Common myeloid progenitor, CD34-positive (primary cell): ENCODE measurements around the gene STX5.

Source experiments
- CTCF ChIA-PET: fragments of 350-600 bp; sonication (Branson Sonifier 250); formaldehyde crosslinking; loops from one replicate; lab custom pipeline; 2021; ENCODE audit warnings: antibody characterized with exemption; lab: Charles Lee
- POLR2A ChIA-PET: fragments of 350-600 bp; sonication (Branson Sonifier 250); formaldehyde crosslinking; loops from one replicate; lab custom pipeline; 2021; ENCODE audit warnings: antibody characterized with exemption; lab: Charles Lee
- DNase-seq, 3 donors: peaks; one replicate each; pipeline versions ENCODE4 v3.0.0 to v3.0.0-alpha.2; 2013
- H3K27ac ChIP-seq, 2 experiments: 1 replicate in 1 of 2; 2 replicates in 1 of 2; pipeline ENCODE4 v1.7.0; 2013; ENCODE audit warnings: inconsistent platforms in 2 of 2, low read length in 2 of 2, mild to moderate bottlenecking in 2 of 2, low read depth in 1 of 2, moderate library complexity in 1 of 2; ENCODE audit not compliant: severe bottlenecking in 2 of 2, insufficient read depth in 1 of 2, poor library complexity in 1 of 2
- H3K27me3 ChIP-seq, 5 experiments: replicated peaks in 2 of 5; 1 replicate in 3 of 5; 2 replicates in 2 of 5; pipeline versions ENCODE4 v1.6.1 to v1.7.0; 2013; ENCODE audit warnings: low read length in 4 of 5, mild to moderate bottlenecking in 2 of 5, moderate library complexity in 2 of 5, inconsistent platforms in 1 of 5; ENCODE audit not compliant: insufficient read depth in 5 of 5, control insufficient read depth in 4 of 5
- H3K36me3 ChIP-seq, 4 experiments: 1 replicate in 2 of 4; 2 replicates in 2 of 4; pipeline versions ENCODE4 v1.6.1 to v1.7.0; 2013; ENCODE audit warnings: low read length in 3 of 4, control low read depth in 1 of 4, mild to moderate bottlenecking in 1 of 4; ENCODE audit not compliant: control insufficient read depth in 4 of 4, insufficient read depth in 4 of 4
- H3K4me1 ChIP-seq, 4 experiments: 1 replicate in 3 of 4; 2 replicates in 1 of 4; pipeline versions ENCODE4 v1.6.1 to v1.7.1; 2013; ENCODE audit warnings: low read length in 3 of 4, mild to moderate bottlenecking in 3 of 4, control low read depth in 1 of 4, inconsistent platforms in 1 of 4, moderate library complexity in 1 of 4; ENCODE audit not compliant: control insufficient read depth in 4 of 4, insufficient read depth in 4 of 4; ENCODE audit errors: control extremely low read depth in 1 of 4
- H3K4me3 ChIP-seq, 7 experiments: 1 replicate in 4 of 7; 2 replicates in 3 of 7; pipeline versions ENCODE4 v1.5.1 to v1.7.0; 2013; ENCODE audit warnings: mild to moderate bottlenecking in 7 of 7, low read length in 6 of 7, moderate library complexity in 6 of 7, inconsistent platforms in 2 of 7, low read depth in 2 of 7, control low read depth in 1 of 7; ENCODE audit not compliant: insufficient read depth in 4 of 7, control insufficient read depth in 1 of 7; ENCODE audit errors: extremely low read depth in 1 of 7
- H3K9me3 ChIP-seq, 5 experiments: 1 replicate in 4 of 5; 2 replicates in 1 of 5; pipeline versions ENCODE4 v1.6.1 to v1.7.1; 2013; ENCODE audit warnings: low read length in 4 of 5, mild to moderate bottlenecking in 2 of 5, inconsistent platforms in 1 of 5, low read depth in 1 of 5, moderate library complexity in 1 of 5; ENCODE audit not compliant: control insufficient read depth in 4 of 5, insufficient read depth in 2 of 5; ENCODE audit errors: control extremely low read depth in 1 of 5
- WGBS: methylation state at CpG from one replicate; pipeline ENCODE4 v1.1.5; 2013; ENCODE audit not compliant: insufficient coverage; 5-methylcytosine and 5-hydroxymethylcytosine counted together

STX5 gene

GRCh38 chr11:62810748-62811147 lies 21.1 kb downstream of the STX5 start:
- Histone ChIP-seq H3K4me1 (peaks cover 0 to 26% (median 12%) of the 10 kb centered on the region in 4 experiments), H3K27me3 (no peaks in the 10 kb centered on the region), H3K27ac (no peak overlapping the region), H3K4me3 (no peak overlapping the region), H3K36me3 (peaks cover 0 to 9% (median 3%) of the 10 kb centered on the region in 4 experiments), H3K9me3 (no peaks in the 10 kb centered on the region)
- ChIA-PET POLR2A (interaction anchor here (0.6 to 1.1 kb wide), 3 partner anchors 23 to 122 kb away, joined by 3 to 4 read pairs (median 3); no protein-coding TSS in a partner anchor), CTCF (no interaction called here)
- no peak for DNase-seq
- 38% methylated on average over 1 of the region's 1 CpG for WGBS

GRCh38 chr11:62806611-62807121 lies 25.2 kb downstream of the STX5 start:
- peaks cover 11 to 45% (median 24%) of the 10 kb centered on the region in 4 experiments for H3K4me1 ChIP-seq
- peak overlapping the region in 1 of 2 experiments; percentile 91 for H3K27ac ChIP-seq
- DNase-seq = no peak
- 84% methylated on average over 5 of the region's 5 CpGs for WGBS
- ChIA-PET CTCF (interaction anchor here (0.6 to 2.6 kb wide), 8 partner anchors 9 to 55 kb away, joined by 3 to 15 read pairs (median 6); partner anchors contain the start of genes TMEM179B and TMEM223), POLR2A (interaction anchor here (0.8 to 3.5 kb wide), 9 partner anchors 11 to 47 kb away, joined by 3 to 16 read pairs (median 6); partner anchors contain the start of genes TMEM179B and WDR74)
- H3K4me3 ChIP-seq = peak overlapping the region in 2 of 7 experiments; percentile 93 to 99
- no peaks in the 10 kb centered on the region for H3K9me3 ChIP-seq
- no peaks in the 10 kb centered on the region for H3K27me3 ChIP-seq
- peaks cover 6 to 21% (median 14%) of the 10 kb centered on the region in 4 experiments for H3K36me3 ChIP-seq

GRCh38 chr11:62805961-62806441 lies 25.9 kb downstream of the STX5 start:
- H3K9me3 ChIP-seq = no peaks in the 10 kb centered on the region
- CTCF ChIA-PET = interaction anchor here (0.6 to 2.6 kb wide), 8 partner anchors 9 to 56 kb away, joined by 3 to 15 read pairs (median 6); partner anchors contain the start of gene TMEM223
- POLR2A ChIA-PET = interaction anchor here (0.6 to 3.5 kb wide), 11 partner anchors 9 to 35 kb away, joined by 3 to 18 read pairs (median 10); partner anchors contain the start of genes STX5, TMEM179B and WDR74
- no peaks in the 10 kb centered on the region for H3K27me3 ChIP-seq
- WGBS = 62% methylated on average over 11 of the region's 12 CpGs
- peak overlapping the region in 6 of 7 experiments; percentile 55 to 99 (median 92) for H3K4me3 ChIP-seq
- H3K27ac ChIP-seq = peak overlapping the region in 1 of 2 experiments; percentile 91
- H3K4me1 ChIP-seq = peaks cover 11 to 45% (median 24%) of the 10 kb centered on the region in 4 experiments
- DNase-seq = no peak
- H3K36me3 ChIP-seq = peaks cover 13 to 28% (median 20%) of the 10 kb centered on the region in 4 experiments

GRCh38 chr11:62805076-62805892 lies 26.6 kb downstream of the STX5 start, which contains the start of gene NXF1:
Gene NXF1 (minus strand): TSS chr11:62805440. CDS start chr11:62805356, 84 bp downstream.
- Histone ChIP-seq H3K9me3 (no peaks in the 10 kb centered on the region), H3K27me3 (no peaks in the 10 kb centered on the region), H3K4me3 (peak within 1 kb of the TSS; percentile 82 to 99 (median 93)), H3K27ac (peak within 1 kb of the TSS; percentile 79 to 91), H3K36me3 (peaks cover 15 to 35% (median 27%) of the 10 kb centered on the region in 4 experiments), H3K4me1 (peaks cover 11 to 45% (median 24%) of the 10 kb centered on the region in 4 experiments)
- POLR2A ChIA-PET = interaction anchor here (0.6 to 3.5 kb wide), 16 partner anchors 8 to 133 kb away, joined by 3 to 18 read pairs (median 7); partner anchors contain the start of genes HNRNPUL2, LBHD1, STX5 and TMEM179B
- WGBS = 0% methylated on average over 75 of the region's 77 CpGs
- peak; percentile 93 to 97 (median 96) for DNase-seq
- CTCF ChIA-PET = interaction anchor here (0.7 to 2.6 kb wide), 7 partner anchors 9 to 56 kb away, joined by 3 to 15 read pairs (median 6); partner anchors contain the start of gene TMEM223

GRCh38 chr11:62804310-62805075 lies 27.4 kb downstream of the STX5 start:
- ChIA-PET CTCF (interaction anchor here (1.0 to 1.9 kb wide), 4 partner anchors 9 to 16 kb away, joined by 3 to 9 read pairs (median 5); no protein-coding TSS in a partner anchor), POLR2A (interaction anchor here (0.9 to 3.5 kb wide), 8 partner anchors 9 to 37 kb away, joined by 3 to 16 read pairs (median 6); partner anchors contain the start of genes STX5, TMEM179B and WDR74)
- whole genome bisulfite sequencing = 14% methylated on average over 7 of the region's 14 CpGs
- H3K27me3 ChIP-seq = no peaks in the 10 kb centered on the region
- H3K4me1 ChIP-seq = peaks cover 11 to 45% (median 24%) of the 10 kb centered on the region in 4 experiments
- DNase-seq = peak in 1 of 3 donors; percentile 42
- H3K36me3 ChIP-seq = peaks cover 15 to 43% (median 34%) of the 10 kb centered on the region in 4 experiments
- peak overlapping the region; percentile 79 to 91 for H3K27ac ChIP-seq
- H3K4me3 ChIP-seq = peak overlapping the region; percentile 82 to 99 (median 93)
- no peaks in the 10 kb centered on the region for H3K9me3 ChIP-seq

- H3K27ac ChIP-seq = no peak overlapping the region
Observed at GRCh38 chr11:62801071-62801470, 30.8 kb downstream of the STX5 start.

More at GRCh38 chr11:62801071-62801470, 30.8 kb downstream of the STX5 start:
- 94% methylated on average over 3 of the region's 4 CpGs for WGBS
- Histone ChIP-seq H3K36me3 (peaks cover 17 to 72% (median 59%) of the 10 kb centered on the region in 4 experiments), H3K4me1 (peaks cover 11 to 23% (median 16%) of the 10 kb centered on the region in 4 experiments), H3K4me3 (no peak overlapping the region), H3K9me3 (no peaks in the 10 kb centered on the region), H3K27me3 (no peaks in the 10 kb centered on the region)
- POLR2A ChIA-PET = interaction anchor here (1.3 kb wide), 1 partner anchor 9 kb away, joined by 3 read pairs; no protein-coding TSS in a partner anchor
- DNase-seq = no peak
- CTCF ChIA-PET = interaction anchor here (0.7 to 1.6 kb wide), 3 partner anchors 11 to 28 kb away, joined by 3 to 10 read pairs (median 4); no protein-coding TSS in a partner anchor
